ENCODE data around the gene EPHA6. TPM values are rescaled to one million over a fixed set of nuclear protein-coding genes. Genes with fewer than 3 reads are reported as not detected.
A peak's percentile ranks its signal among the peaks of the same experiment; 100 is the strongest.

EPHA6 gene
- total and polyA plus RNA-seq, 9 donors, result 0.07 to 0.62 (median 0.18) TPM

- no peak for DNase-seq
- Histone ChIP-seq H3K9me3 (replicated peaks; ENCODE audit: control insufficient read depth, low read depth, low read length) (no peaks in the 10 kb centered on the region), H3K27me3 (ENCODE audit: control insufficient read depth, insufficient read depth, low read length) (no peaks in the 10 kb centered on the region), H3K4me1 (ENCODE audit: control insufficient read depth, insufficient read depth, low read length) (no peaks in the 10 kb centered on the region), H3K27ac (ENCODE audit: low read length) (no peak overlapping the region), H3K36me3 (ENCODE audit: control insufficient read depth, insufficient read depth, low read length) (no peaks in the 10 kb centered on the region), H3K4me3 (ENCODE audit: low read length) (no peak overlapping the region)
- 83% methylated on average over 2 of the region's 2 CpGs for WGBS (ENCODE audit: insufficient coverage)
These were observed 878.4 kb downstream of the EPHA6 start for GRCh38 chr3:97692831-97693230.

GRCh38 chr3:97694876-97695275 is 880.5 kb downstream of the EPHA6 start:
- no peaks in the 10 kb centered on the region for H3K4me1 ChIP-seq (ENCODE audit: control insufficient read depth, insufficient read depth, low read length)
- H3K27ac ChIP-seq (ENCODE audit: low read length), result no peak overlapping the region
- H3K4me3 ChIP-seq (ENCODE audit: low read length), result no peak overlapping the region
- no peaks in the 10 kb centered on the region for H3K27me3 ChIP-seq (ENCODE audit: control insufficient read depth, insufficient read depth, low read length)
- H3K9me3 ChIP-seq (replicated peaks; ENCODE audit: control insufficient read depth, low read depth, low read length), result no peaks in the 10 kb centered on the region
- H3K36me3 ChIP-seq (ENCODE audit: control insufficient read depth, insufficient read depth, low read length), result no peaks in the 10 kb centered on the region
- DNase-seq, result no peak
- no CpG with 5 or more reads among the region's 1 CpG for WGBS (ENCODE audit: insufficient coverage)

- Histone ChIP-seq H3K27ac (ENCODE audit: low read length) (no peak overlapping the region), H3K4me1 (ENCODE audit: control insufficient read depth, insufficient read depth, low read length) (no peaks in the 10 kb centered on the region), H3K36me3 (ENCODE audit: control insufficient read depth, insufficient read depth, low read length) (no peaks in the 10 kb centered on the region), H3K4me3 (ENCODE audit: low read length) (no peak overlapping the region), H3K9me3 (replicated peaks; ENCODE audit: control insufficient read depth, low read depth, low read length) (no peaks in the 10 kb centered on the region), H3K27me3 (ENCODE audit: control insufficient read depth, insufficient read depth, low read length) (no peaks in the 10 kb centered on the region)
- DNase-seq, result no peak
- WGBS (ENCODE audit: insufficient coverage), result no CpG with 5 or more reads among the region's 5 CpGs
These were observed 884.3 kb downstream of the EPHA6 start for GRCh38 chr3:97698691-97699090.

- no peaks in the 10 kb centered on the region for H3K9me3 ChIP-seq (replicated peaks; ENCODE audit: control insufficient read depth, low read depth, low read length)
- DNase-seq, result no peak
- H3K4me1 ChIP-seq (ENCODE audit: control insufficient read depth, insufficient read depth, low read length), result no peaks in the 10 kb centered on the region
- H3K4me3 ChIP-seq (ENCODE audit: low read length), result no peak overlapping the region
- WGBS (ENCODE audit: insufficient coverage), result no CpG with 5 or more reads among the region's 2 CpGs
- no peak overlapping the region for H3K27ac ChIP-seq (ENCODE audit: low read length)
- no peaks in the 10 kb centered on the region for H3K27me3 ChIP-seq (ENCODE audit: control insufficient read depth, insufficient read depth, low read length)
- H3K36me3 ChIP-seq (ENCODE audit: control insufficient read depth, insufficient read depth, low read length), result no peaks in the 10 kb centered on the region
These were observed 885.5 kb downstream of the EPHA6 start for GRCh38 chr3:97699889-97700288.

- Histone ChIP-seq H3K36me3 (ENCODE audit: control insufficient read depth, insufficient read depth, low read length) (no peaks in the 10 kb centered on the region), H3K27ac (ENCODE audit: low read length) (no peak overlapping the region), H3K4me1 (ENCODE audit: control insufficient read depth, insufficient read depth, low read length) (no peaks in the 10 kb centered on the region), H3K4me3 (ENCODE audit: low read length) (no peak overlapping the region), H3K27me3 (ENCODE audit: control insufficient read depth, insufficient read depth, low read length) (no peaks in the 10 kb centered on the region), H3K9me3 (replicated peaks; ENCODE audit: control insufficient read depth, low read depth, low read length) (no peaks in the 10 kb centered on the region)
- DNase-seq, result no peak
- WGBS (ENCODE audit: insufficient coverage), result 67% methylated on average over 1 of the region's 2 CpGs
These were observed 891.4 kb downstream of the EPHA6 start for GRCh38 chr3:97705764-97706163.

- no CpG with 5 or more reads among the region's 4 CpGs for WGBS (ENCODE audit: insufficient coverage)
- Histone ChIP-seq H3K27ac (ENCODE audit: low read length) (no peak overlapping the region), H3K27me3 (ENCODE audit: control insufficient read depth, insufficient read depth, low read length) (no peaks in the 10 kb centered on the region), H3K36me3 (ENCODE audit: control insufficient read depth, insufficient read depth, low read length) (no peaks in the 10 kb centered on the region), H3K4me3 (ENCODE audit: low read length) (no peak overlapping the region), H3K4me1 (ENCODE audit: control insufficient read depth, insufficient read depth, low read length) (no peaks in the 10 kb centered on the region), H3K9me3 (replicated peaks; ENCODE audit: control insufficient read depth, low read depth, low read length) (no peaks in the 10 kb centered on the region)
- DNase-seq, result no peak
These were observed 891.8 kb downstream of the EPHA6 start for GRCh38 chr3:97706226-97706625.

GRCh38 chr3:97711654-97712053 is 897.3 kb downstream of the EPHA6 start:
- H3K9me3 ChIP-seq (replicated peaks; ENCODE audit: control insufficient read depth, low read depth, low read length), result no peaks in the 10 kb centered on the region
- H3K27me3 ChIP-seq (ENCODE audit: control insufficient read depth, insufficient read depth, low read length), result no peaks in the 10 kb centered on the region
- H3K4me3 ChIP-seq (ENCODE audit: low read length), result no peak overlapping the region
- H3K36me3 ChIP-seq (ENCODE audit: control insufficient read depth, insufficient read depth, low read length), result no peaks in the 10 kb centered on the region
- H3K27ac ChIP-seq (ENCODE audit: low read length), result no peak overlapping the region
- H3K4me1 ChIP-seq (ENCODE audit: control insufficient read depth, insufficient read depth, low read length), result no peaks in the 10 kb centered on the region
- no peak for DNase-seq

- no peaks in the 10 kb centered on the region for H3K27me3 ChIP-seq (ENCODE audit: control insufficient read depth, insufficient read depth, low read length)
- no peaks in the 10 kb centered on the region for H3K4me1 ChIP-seq (ENCODE audit: control insufficient read depth, insufficient read depth, low read length)
These were observed 898.5 kb downstream of the EPHA6 start for GRCh38 chr3:97712919-97713318.

GRCh38 chr3:97713634-97714033 is 899.2 kb downstream of the EPHA6 start:
- Histone ChIP-seq H3K36me3 (ENCODE audit: control insufficient read depth, insufficient read depth, low read length) (no peaks in the 10 kb centered on the region), H3K27me3 (ENCODE audit: control insufficient read depth, insufficient read depth, low read length) (no peaks in the 10 kb centered on the region), H3K4me1 (ENCODE audit: control insufficient read depth, insufficient read depth, low read length) (no peaks in the 10 kb centered on the region), H3K27ac (ENCODE audit: low read length) (no peak overlapping the region), H3K4me3 (ENCODE audit: low read length) (no peak overlapping the region), H3K9me3 (replicated peaks; ENCODE audit: control insufficient read depth, low read depth, low read length) (no peaks in the 10 kb centered on the region)
- WGBS (ENCODE audit: insufficient coverage), result no CpG with 5 or more reads among the region's 1 CpG
- DNase-seq, result no peak

More at GRCh38 chr3:97712919-97713318, 898.5 kb downstream of the EPHA6 start:
- H3K27ac ChIP-seq (ENCODE audit: low read length), result no peak overlapping the region
- H3K4me3 ChIP-seq (ENCODE audit: low read length), result no peak overlapping the region
- DNase-seq, result no peak
- no peaks in the 10 kb centered on the region for H3K9me3 ChIP-seq (replicated peaks; ENCODE audit: control insufficient read depth, low read depth, low read length)
- H3K36me3 ChIP-seq (ENCODE audit: control insufficient read depth, insufficient read depth, low read length), result no peaks in the 10 kb centered on the region
- 40% methylated on average over 1 of the region's 3 CpGs for WGBS (ENCODE audit: insufficient coverage)

GRCh38 chr3:97719156-97719821 is 904.9 kb downstream of the EPHA6 start:
- H3K27ac ChIP-seq (ENCODE audit: low read length), result no peak overlapping the region
- no peaks in the 10 kb centered on the region for H3K4me1 ChIP-seq (ENCODE audit: control insufficient read depth, insufficient read depth, low read length)
- no peaks in the 10 kb centered on the region for H3K36me3 ChIP-seq (ENCODE audit: control insufficient read depth, insufficient read depth, low read length)
- no peak overlapping the region for H3K4me3 ChIP-seq (ENCODE audit: low read length)
- no peaks in the 10 kb centered on the region for H3K9me3 ChIP-seq (replicated peaks; ENCODE audit: control insufficient read depth, low read depth, low read length)
- WGBS (ENCODE audit: insufficient coverage), result 0% methylated on average over 2 of the region's 7 CpGs
- H3K27me3 ChIP-seq (ENCODE audit: control insufficient read depth, insufficient read depth, low read length), result no peaks in the 10 kb centered on the region
- peak; percentile 82 for DNase-seq

GRCh38 chr3:97720417-97720816 is 906.0 kb downstream of the EPHA6 start:
- Histone ChIP-seq H3K4me3 (ENCODE audit: low read length) (no peak overlapping the region), H3K27me3 (ENCODE audit: control insufficient read depth, insufficient read depth, low read length) (no peaks in the 10 kb centered on the region), H3K36me3 (ENCODE audit: control insufficient read depth, insufficient read depth, low read length) (no peaks in the 10 kb centered on the region), H3K27ac (ENCODE audit: low read length) (no peak overlapping the region), H3K9me3 (replicated peaks; ENCODE audit: control insufficient read depth, low read depth, low read length) (no peaks in the 10 kb centered on the region), H3K4me1 (ENCODE audit: control insufficient read depth, insufficient read depth, low read length) (no peaks in the 10 kb centered on the region)
- peak; percentile 23 for DNase-seq
- WGBS (ENCODE audit: insufficient coverage), result no CpG with 5 or more reads among the region's 2 CpGs

Measured in muscle of leg (tissue), 11 donors.